ENCODE results near the gene GPRIN2.
"Not testable (repeated sequence)": the region's sequence is repeated elsewhere in the genome, so short reads cannot be mapped to it uniquely, and the experiment has no call there.

The GPRIN2 gene

GRCh38 chr10:46567151-46567550 is 10.7 kb upstream of the GPRIN2 start:
- DNase-seq (ENCODE audit: low read depth) = not testable (repeated sequence)

- peak; percentile 23 for DNase-seq (ENCODE audit: low read depth)
Measured at GRCh38 chr10:46565591-46566332, 9.3 kb upstream of the GPRIN2 start.

GRCh38 chr10:46560952-46561351 is 4.5 kb upstream of the GPRIN2 start:
- no peak for DNase-seq (ENCODE audit: low read depth)

- DNase-seq (ENCODE audit: low read depth) = no peak
Measured at GRCh38 chr10:46560381-46560780, 3.9 kb upstream of the GPRIN2 start.

GRCh38 chr10:46559231-46559671 is 2.8 kb upstream of the GPRIN2 start:
- DNase-seq (ENCODE audit: low read depth) = no peak

GRCh38 chr10:46558392-46559185 is 2.1 kb upstream of the GPRIN2 start:
- no peak for DNase-seq (ENCODE audit: low read depth)

GRCh38 chr10:46558122-46558391 is 1.6 kb upstream of the GPRIN2 start:
- no peak for DNase-seq (ENCODE audit: low read depth)

- no peak for DNase-seq (ENCODE audit: low read depth)
Measured at GRCh38 chr10:46557319-46558121, 1.1 kb upstream of the GPRIN2 start.

- no peak for DNase-seq (ENCODE audit: low read depth)
Measured at GRCh38 chr10:46555713-46556514, 544 bp downstream of the GPRIN2 start.

GRCh38 chr10:46555366-46555712 is 1.1 kb downstream of the GPRIN2 start:
- DNase-seq (ENCODE audit: low read depth) = no peak

GRCh38 chr10:46554166-46554781 is 2.2 kb downstream of the GPRIN2 start:
- DNase-seq (ENCODE audit: low read depth) = no peak

GRCh38 chr10:46553238-46554049 is 3.0 kb downstream of the GPRIN2 start:
- DNase-seq (ENCODE audit: low read depth) = no peak

- DNase-seq (ENCODE audit: low read depth) = no peak
Measured at GRCh38 chr10:46552526-46553237, 3.8 kb downstream of the GPRIN2 start.

GRCh38 chr10:46551701-46552525 is 4.5 kb downstream of the GPRIN2 start:
- no peak for DNase-seq (ENCODE audit: low read depth)

GRCh38 chr10:46550795-46551700 is 5.4 kb downstream of the GPRIN2 start:
- no peak for DNase-seq (ENCODE audit: low read depth)

GRCh38 chr10:46550076-46550790 is 6.2 kb downstream of the GPRIN2 start:
- no peak for DNase-seq (ENCODE audit: low read depth)
